Endothelial cell of umbilical vein (primary cell): ENCODE measurements around the gene ARHGEF7. TPM values are rescaled to one million over a fixed set of nuclear protein-coding genes. Genes with fewer than 3 reads are reported as not detected.

Experiments used
- BruUV-seq: library from RNA; stranded (reverse); fragments of 400-500 nt; replicated peaks from 2 replicates; lab custom pipeline; 2021; lab: Mats Ljungman, UMichigan
- CTCF ChIA-PET: fragments of 300-600, 350-600 bp; sonication (Branson Sonifier 250); formaldehyde crosslinking; loops from one replicate; lab custom pipeline; 2021; ENCODE audit warnings: antibody characterized with exemption, inconsistent platforms; lab: Charles Lee
- POLR2A ChIA-PET: fragments of 300-600, 350-600 bp; sonication (Branson Sonifier 250); formaldehyde crosslinking; loops from one replicate; lab custom pipeline; 2021; ENCODE audit warnings: antibody characterized with exemption, inconsistent platforms; lab: Charles Lee
- DNase-seq: peaks from one replicate; pipeline ENCODE4 v3.0.0-alpha.2; 2011; ENCODE audit warnings: low read depth, low spot score
- FAIRE-seq: peaks from 2 replicates; lab custom pipeline; 2011; peaks lifted over from hg19 to GRCh38; lab: Jason Lieb, UNC
- H2AFZ ChIP-seq: 2 replicates; pipeline ENCODE4 v1.6.0; 2012; ENCODE audit warnings: low read depth, low read length, control low read depth, inconsistent platforms
- H3K27ac ChIP-seq: 2 replicates; pipeline ENCODE4 v1.5.1; 2011; ENCODE audit warnings: low read depth, mild to moderate bottlenecking, control low read depth, low read length, moderate library complexity; ENCODE audit not compliant: insufficient read depth
- H3K27me3 ChIP-seq, 2 experiments: 2 replicates each; pipeline versions ENCODE4 v1.6.0 to v1.6.1; 2011; ENCODE audit warnings: low read length in 2 of 2, mixed read lengths in 1 of 2; ENCODE audit not compliant: control insufficient read depth in 2 of 2, insufficient read depth in 2 of 2
- H3K36me3 ChIP-seq, 2 experiments: 2 replicates in 1 of 2; 3 replicates in 1 of 2; pipeline ENCODE4 v1.5.1; 2011; ENCODE audit warnings: low read length in 2 of 2, mild to moderate bottlenecking in 1 of 2, moderate library complexity in 1 of 2; ENCODE audit not compliant: control insufficient read depth in 2 of 2, insufficient read depth in 2 of 2; ENCODE audit errors: extremely low read depth in 1 of 2
- H3K4me1 ChIP-seq: 3 replicates; pipeline ENCODE4 v1.5.1; 2011; ENCODE audit warnings: mild to moderate bottlenecking, low read length; ENCODE audit not compliant: control insufficient read depth, insufficient read depth; ENCODE audit errors: extremely low read depth
- H3K4me2 ChIP-seq: 2 replicates; pipeline ENCODE4 v1.6.1; 2011; ENCODE audit warnings: low read length, control low read depth, mixed read lengths; ENCODE audit not compliant: insufficient read depth
- H3K4me3 ChIP-seq, 3 experiments: fragments of 200-600 bp in 1 of 3; sonication (generic), shearing (Covaris generic) in 1 of 3; replicated peaks in 1 of 3; 2 replicates each; pipeline ENCODE4 v1.5.1; 2011 to 2016; ENCODE audit warnings: control low read depth in 3 of 3, low read length in 3 of 3, mild to moderate bottlenecking in 2 of 3, inconsistent platforms in 1 of 3, low read depth in 1 of 3, moderate library complexity in 1 of 3; ENCODE audit not compliant: insufficient read depth in 1 of 3
- H3K79me2 ChIP-seq: 2 replicates; pipeline ENCODE4 v1.6.0; 2012; ENCODE audit warnings: low read length, inconsistent platforms; ENCODE audit not compliant: control insufficient read depth, insufficient read depth
- H3K9ac ChIP-seq: replicated peaks from 2 replicates; pipeline ENCODE3; 2011; ENCODE audit warnings: low read length, control low read depth; ENCODE audit not compliant: insufficient read depth; ENCODE audit errors: extremely low read depth
- H3K9me1 ChIP-seq: replicated peaks from 3 replicates; pipeline ENCODE4 v1.6.0; 2011; ENCODE audit warnings: mild to moderate bottlenecking, low read length; ENCODE audit not compliant: control insufficient read depth, insufficient read depth; ENCODE audit errors: extremely low read depth
- H3K9me3 ChIP-seq: replicated peaks from 2 replicates; pipeline ENCODE4 v1.5.1; 2012; ENCODE audit warnings: low read length, inconsistent platforms; ENCODE audit not compliant: control insufficient read depth, insufficient read depth
- H4K20me1 ChIP-seq: replicated peaks from 2 replicates; pipeline ENCODE3; 2011; ENCODE audit warnings: mild to moderate bottlenecking, low read length; ENCODE audit not compliant: control insufficient read depth, insufficient read depth; ENCODE audit errors: extremely low read depth
- CTCF ChIP-seq, 2 donors: IDR thresholded peaks; 1 replicate in 1 of 2; 2 replicates in 1 of 2; pipeline ENCODE4 v1.5.1; 2011; ENCODE audit warnings: low read length in 2 of 2, mild to moderate bottlenecking in 2 of 2, moderate library complexity in 2 of 2, control low read depth in 1 of 2, inconsistent platforms in 1 of 2, low read depth in 1 of 2; ENCODE audit not compliant: insufficient read depth in 1 of 2; ENCODE audit errors: extremely low read depth in 1 of 2
- EZH2 ChIP-seq: IDR thresholded peaks from 2 replicates; pipeline ENCODE4 v1.6.1; 2012; ENCODE audit warnings: borderline replicate concordance, low read depth, mild to moderate bottlenecking, moderate library complexity, low read length, inconsistent platforms; ENCODE audit not compliant: severe bottlenecking
- FOS ChIP-seq: IDR thresholded peaks from 2 replicates; pipeline ENCODE4 v1.6.1; 2011; ENCODE audit warnings: mild to moderate bottlenecking, low read length, moderate library complexity, borderline replicate concordance; ENCODE audit not compliant: insufficient read depth
- GATA2 ChIP-seq: IDR thresholded peaks from 2 replicates; pipeline ENCODE4 v1.7.0; 2011; ENCODE audit warnings: low read depth, mild to moderate bottlenecking, moderate library complexity, mixed read lengths, low read length; ENCODE audit not compliant: insufficient read length, insufficient read depth
- JUN ChIP-seq: IDR thresholded peaks from 2 replicates; pipeline ENCODE4 v1.6.1; 2011; ENCODE audit warnings: borderline replicate concordance, low read depth; ENCODE audit not compliant: insufficient read length, insufficient read depth
- MAX ChIP-seq: IDR thresholded peaks from 2 replicates; pipeline ENCODE4 v1.6.1; 2011; ENCODE audit not compliant: insufficient read depth, insufficient read length
- MYC ChIP-seq: IDR thresholded peaks from one replicate; pipeline ENCODE4 v1.6.1; 2011; ENCODE audit warnings: mild to moderate bottlenecking, low read depth, low read length
- POLR2A ChIP-seq: IDR thresholded peaks from 2 replicates; pipeline ENCODE4 v1.6.1; 2012; ENCODE audit warnings: low read depth, mild to moderate bottlenecking, control low read depth, low read length
- POLR2AphosphoS5 ChIP-seq: IDR thresholded peaks from 2 replicates; pipeline ENCODE4 v1.6.1; 2012; ENCODE audit warnings: low read depth, mild to moderate bottlenecking, control low read depth, low read length, moderate library complexity; ENCODE audit not compliant: insufficient read depth
- dilution Hi-C: fragments of 300-500 bp; cut with MboI; formaldehyde crosslinking; loops from one replicate; pipeline ENCODE4 v1.15.0; 2019; ENCODE audit warnings: low sequenced_read_pairs; ENCODE audit not compliant: extremely low pct_ligation_motif_present
- intact Hi-C: fragments of 100-400 bp; cut with micrococcal nuclease; formaldehyde crosslinking; loops from one replicate; pipeline ENCODE4 v1.10.0; 2022
- polyA plus RNA-seq, 4 experiments: library from polyadenylated mRNA; depleted of rRNA in 3 of 4; stranded (reverse) in 3 of 4; unstranded in 1 of 4; fragments of >200 nt; gene quantifications; 2 replicates each; pipeline versions ENCODE4 v1.2.1 to v1.2.3, GENCODE V29; 2011 to 2012; ENCODE audit warnings: missing spikeins in 1 of 4
- total RNA-seq: library from RNA; stranded (reverse); gene quantifications from 2 replicates; pipeline ENCODE4 v1.2.3, GENCODE V29; 2021

Gene ARHGEF7
- total and polyA plus RNA-seq, 2 donors (not counting 3 experiments of a cell fraction or from before 2014, with no cell fraction given) = 94.9 to 155 TPM

GRCh38 chr13:111323549-111323948, 208.4 kb downstream of the ARHGEF7 start:
- no peak for FAIRE-seq
- no peaks in the 10 kb centered on the region for H3K79me2 ChIP-seq
- ChIA-PET POLR2A (no interaction called here), CTCF (no interaction called here)
- H3K27ac ChIP-seq = no peak overlapping the region
- H3K4me1 ChIP-seq = no peaks in the 10 kb centered on the region
- no peak overlapping the region for H3K4me3 ChIP-seq
- no peak overlapping the region for H3K9ac ChIP-seq
- H2AFZ ChIP-seq = no peak overlapping the region
- dilution Hi-C loops = no loop called here
- DNase-seq = no peak
- H3K9me3 ChIP-seq = no peaks in the 10 kb centered on the region
- H3K36me3 ChIP-seq = no peaks in the 10 kb centered on the region
- H3K9me1 ChIP-seq = no peaks in the 10 kb centered on the region
- TF ChIP-seq FOS = no peak
- no peak for TF ChIP-seq POLR2AphosphoS5
- TF ChIP-seq MAX = no peak
- no peak for TF ChIP-seq JUN
- TF ChIP-seq POLR2A = no peak
- TF ChIP-seq EZH2 = no peak
- no peak for TF ChIP-seq CTCF (IDR thresholded peaks at IDR 0.05; ENCODE audit: extremely low read depth in 1 of 2, insufficient read depth in 1 of 2, low read depth in 1 of 2, low read length in 2 of 2)
- no peak for TF ChIP-seq MYC
- no peak for TF ChIP-seq GATA2
- no peaks in the 10 kb centered on the region for H3K27me3 ChIP-seq
- H4K20me1 ChIP-seq = no peaks in the 10 kb centered on the region
- no TSS peak for BruUV-seq
- intact Hi-C loops = no loop called here
- H3K4me2 ChIP-seq = no peak overlapping the region
